HepG2 (cell line): Measurements from ENCODE around the gene SCAF11. TPM values are rescaled to one million over a fixed set of nuclear protein-coding genes. Genes with fewer than 3 reads are reported as not detected.

ENCODE experiments used
- BCL3 ChIP-seq: sonication (generic); formaldehyde crosslinking; IDR thresholded peaks from 2 replicates; pipeline ENCODE4 v1.5.1; 2020; ENCODE audit warnings: mild to moderate bottlenecking, missing genetic modification reagents, moderate library complexity
- BHLHE40 ChIP-seq: IDR thresholded peaks from 2 replicates; pipeline ENCODE4 v1.6.1; 2011; ENCODE audit warnings: low read length, improper control_type of control experiment
- GATAD2A ChIP-seq: IDR thresholded peaks from 2 replicates; pipeline ENCODE4 v1.6.1; 2016
- KDM5B ChIP-seq: sonication (generic); formaldehyde crosslinking; IDR thresholded peaks from 2 replicates; pipeline ENCODE4 v1.4.0; 2020; ENCODE audit warnings: missing genetic modification reagents, mild to moderate bottlenecking, borderline replicate concordance
- NFAT5 ChIP-seq: sonication (generic); formaldehyde crosslinking; IDR thresholded peaks from 2 replicates; pipeline ENCODE4 v1.4.0; 2020; ENCODE audit warnings: missing genetic modification reagents
- NFKBIZ ChIP-seq: IDR thresholded peaks from 2 replicates; pipeline ENCODE4 v1.6.1; 2018; ENCODE audit warnings: missing genetic modification reagents, missing compliant biosample characterization
- SAFB2 ChIP-seq: sonication (generic); formaldehyde crosslinking; IDR thresholded peaks from 2 replicates; pipeline ENCODE4 v1.5.1; 2020; ENCODE audit warnings: missing genetic modification reagents, low read depth, mild to moderate bottlenecking, borderline replicate concordance
- SRSF1 ChIP-seq: fragments of 200-400 bp; formaldehyde crosslinking; optimal IDR thresholded peaks from 2 replicates; pipeline ENCODE3; 2017; ENCODE audit warnings: mild to moderate bottlenecking, low read depth, low read length, moderate library complexity
- TOE1 ChIP-seq: sonication (generic); formaldehyde crosslinking; IDR thresholded peaks from 2 replicates; pipeline ENCODE4 v1.4.0; 2020; ENCODE audit warnings: mild to moderate bottlenecking, missing genetic modification reagents
- ZFX ChIP-seq: sonication (generic); formaldehyde crosslinking; IDR thresholded peaks from 2 replicates; pipeline ENCODE4 v1.4.0; 2020; ENCODE audit warnings: mild to moderate bottlenecking, low read depth, missing genetic modification reagents, moderate library complexity
- ZNF143 ChIP-seq: sonication (generic); formaldehyde crosslinking; IDR thresholded peaks from 2 replicates; pipeline ENCODE4 v1.4.0; 2020; ENCODE audit warnings: missing genetic modification reagents
- polyA plus RNA-seq, 8 experiments: library from polyadenylated mRNA; depleted of rRNA in 3 of 8; stranded (reverse) in 7 of 8; unstranded in 1 of 8; fragments of >200 nt; fragmentation: Illumina TruSeq in 4 of 8; extraction: Trizol in 4 of 8; gene quantifications; 2 replicates each; pipeline versions ENCODE4 v1.2.1 to v1.2.3, GENCODE V29; 2011 to 2016; ENCODE audit warnings: low read depth in 4 of 8, missing spikeins in 1 of 8, mixed read lengths in 1 of 8; ENCODE audit not compliant: insufficient read depth in 1 of 8
- total RNA-seq, 5 experiments: library from RNA; depleted of rRNA; stranded (reverse); fragments of >200 nt; fragmentation: Illumina TruSeq; extraction: Trizol; gene quantifications; 2 replicates each; pipeline ENCODE4 v1.2.3, GENCODE V29; 2016; ENCODE audit warnings: low read depth in 1 of 5
- TF ChIP-seq, protein P1 (sequence below): sonication (generic); formaldehyde crosslinking; IDR thresholded peaks from 2 replicates; pipeline ENCODE4 v1.4.0; 2020; ENCODE audit warnings: mild to moderate bottlenecking, missing genetic modification reagents
- TF ChIP-seq, protein P2 (sequence below), 2 experiments: fragments of 450-650 bp in 1 of 2; sonication (generic) in 1 of 2; formaldehyde crosslinking; IDR thresholded peaks; 2 replicates each; pipeline versions ENCODE4 v1.5.0 to v1.8.0; 2020 to 2022; ENCODE audit warnings: mild to moderate bottlenecking in 1 of 2, missing genetic modification reagents in 1 of 2
- TF ChIP-seq, protein P3 (sequence below): sonication (generic); formaldehyde crosslinking; IDR thresholded peaks from 2 replicates; pipeline ENCODE4 v1.8.1; 2023; ENCODE audit warnings: mild to moderate bottlenecking, moderate library complexity, missing genetic modification reagents
- TF ChIP-seq, protein P4 (sequence below): IDR thresholded peaks from 2 replicates; pipeline ENCODE4 v1.6.1; 2012; ENCODE audit warnings: low read depth, low read length, improper control_type of control experiment

The SCAF11 gene
- total and polyA plus RNA-seq, 2 of the 13 experiments (the other 11 are each of a cell fraction or from before 2014, with no cell fraction given), result 26.9 to 38.3 TPM

DNA sequence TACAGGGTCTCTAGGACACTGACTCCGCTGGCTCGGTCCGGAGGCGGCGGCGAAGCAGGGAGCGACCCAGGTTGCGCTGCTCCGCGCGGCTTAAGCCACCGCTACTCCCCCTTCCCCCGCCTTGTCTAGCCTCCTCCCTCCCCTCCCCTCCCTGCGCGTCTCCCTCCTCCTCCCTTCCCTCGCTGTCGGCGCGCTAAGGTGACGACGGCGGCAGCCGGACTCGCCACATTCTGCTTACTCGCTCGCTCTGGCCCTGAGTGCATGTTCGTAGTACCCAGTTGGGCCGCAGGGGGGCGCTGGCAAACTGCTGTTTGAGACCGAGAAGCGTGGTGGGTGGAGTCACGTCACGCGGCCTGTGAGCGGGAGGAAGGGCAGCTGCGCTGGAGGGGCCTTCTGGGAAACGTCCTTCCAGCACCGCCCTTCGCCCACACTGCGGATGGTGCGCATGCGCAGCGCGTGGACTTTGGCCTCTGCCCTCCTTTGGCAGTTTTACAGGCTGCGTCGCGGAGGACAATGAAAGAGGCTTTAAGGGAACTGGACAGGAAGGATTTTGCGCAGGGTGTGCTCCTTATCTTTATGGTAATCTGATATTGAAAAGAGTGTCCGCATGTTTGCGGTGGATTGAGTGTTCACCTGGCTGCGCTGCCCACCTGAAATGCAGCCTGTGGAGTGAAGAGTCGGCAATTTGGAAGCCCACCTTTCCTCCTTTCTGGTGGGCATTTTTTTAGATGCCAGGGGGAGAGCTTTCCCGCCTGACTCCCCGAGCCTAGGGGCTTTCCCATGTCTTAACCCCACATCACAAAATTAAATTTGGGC is at the start of gene SCAF11 (continued):
- TF ChIP-seq KDM5B (CRISPR knock-in tag) (peak; percentile 87; the same call in 1 of the 2 replicates), ZFX (CRISPR knock-in tag) (peak; percentile 27), NFKBIZ (CRISPR knock-in tag) (0 out of 2 replicates have a peak, but pooled peaks have one; percentile 63), SAFB2 (CRISPR knock-in tag) (peak; percentile 85; the same call in 1 of the 2 replicates), BHLHE40 (peak; percentile 91), TOE1 (CRISPR knock-in tag) (0 out of 2 replicates have a peak, but pooled peaks have one; percentile 4), BCL3 (CRISPR knock-in tag) (peak; percentile 94; the same call in 1 of the 2 replicates), ZNF143 (CRISPR knock-in tag) (peak; percentile 88), SRSF1 (peak; percentile 53), GATAD2A (CRISPR knock-in tag) (peak; percentile 80), NFAT5 (CRISPR knock-in tag) (no peak; the same call in 1 of the 2 replicates)
- TF ChIP-seq, protein P1, sequence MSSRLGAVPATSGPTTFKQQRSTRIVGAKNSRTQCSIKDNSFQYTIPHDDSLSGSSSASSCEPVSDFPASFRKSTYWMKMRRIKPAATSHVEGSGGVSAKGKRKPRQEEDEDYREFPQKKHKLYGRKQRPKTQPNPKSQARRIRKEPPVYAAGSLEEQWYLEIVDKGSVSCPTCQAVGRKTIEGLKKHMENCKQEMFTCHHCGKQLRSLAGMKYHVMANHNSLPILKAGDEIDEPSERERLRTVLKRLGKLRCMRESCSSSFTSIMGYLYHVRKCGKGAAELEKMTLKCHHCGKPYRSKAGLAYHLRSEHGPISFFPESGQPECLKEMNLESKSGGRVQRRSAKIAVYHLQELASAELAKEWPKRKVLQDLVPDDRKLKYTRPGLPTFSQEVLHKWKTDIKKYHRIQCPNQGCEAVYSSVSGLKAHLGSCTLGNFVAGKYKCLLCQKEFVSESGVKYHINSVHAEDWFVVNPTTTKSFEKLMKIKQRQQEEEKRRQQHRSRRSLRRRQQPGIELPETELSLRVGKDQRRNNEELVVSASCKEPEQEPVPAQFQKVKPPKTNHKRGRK (CRISPR knock-in tag), result no peak; the same call in 1 of the 2 replicates
- TF ChIP-seq, protein P2, sequence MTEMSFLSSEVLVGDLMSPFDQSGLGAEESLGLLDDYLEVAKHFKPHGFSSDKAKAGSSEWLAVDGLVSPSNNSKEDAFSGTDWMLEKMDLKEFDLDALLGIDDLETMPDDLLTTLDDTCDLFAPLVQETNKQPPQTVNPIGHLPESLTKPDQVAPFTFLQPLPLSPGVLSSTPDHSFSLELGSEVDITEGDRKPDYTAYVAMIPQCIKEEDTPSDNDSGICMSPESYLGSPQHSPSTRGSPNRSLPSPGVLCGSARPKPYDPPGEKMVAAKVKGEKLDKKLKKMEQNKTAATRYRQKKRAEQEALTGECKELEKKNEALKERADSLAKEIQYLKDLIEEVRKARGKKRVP (CRISPR knock-in tag; IDR thresholded peaks at IDR 0.05), result peak in 1 of 2 experiments; percentile 86; a peak in 2 of 4 replicates
- TF ChIP-seq, protein P3, sequence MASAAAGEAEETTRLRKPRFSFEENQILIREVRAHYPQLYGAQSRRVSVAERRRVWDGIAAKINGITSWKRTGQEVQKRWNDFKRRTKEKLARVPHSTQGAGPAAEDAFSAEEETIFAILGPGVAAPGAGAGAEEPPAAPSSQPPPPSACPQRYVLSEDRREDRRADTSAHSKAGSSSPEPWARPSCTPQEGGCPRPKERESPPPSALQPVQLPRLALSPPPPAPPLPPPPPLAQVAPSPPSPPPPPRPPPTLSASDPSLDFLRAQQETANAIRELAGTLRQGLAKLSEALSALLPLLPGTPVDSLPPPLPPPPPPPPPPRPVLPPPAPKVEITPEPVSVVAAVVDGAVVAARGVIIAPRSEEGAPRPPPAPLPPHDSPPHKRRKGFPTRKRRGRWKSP, result peak; percentile 94; the same call in 1 of the 2 replicates
- TF ChIP-seq, protein P4, sequence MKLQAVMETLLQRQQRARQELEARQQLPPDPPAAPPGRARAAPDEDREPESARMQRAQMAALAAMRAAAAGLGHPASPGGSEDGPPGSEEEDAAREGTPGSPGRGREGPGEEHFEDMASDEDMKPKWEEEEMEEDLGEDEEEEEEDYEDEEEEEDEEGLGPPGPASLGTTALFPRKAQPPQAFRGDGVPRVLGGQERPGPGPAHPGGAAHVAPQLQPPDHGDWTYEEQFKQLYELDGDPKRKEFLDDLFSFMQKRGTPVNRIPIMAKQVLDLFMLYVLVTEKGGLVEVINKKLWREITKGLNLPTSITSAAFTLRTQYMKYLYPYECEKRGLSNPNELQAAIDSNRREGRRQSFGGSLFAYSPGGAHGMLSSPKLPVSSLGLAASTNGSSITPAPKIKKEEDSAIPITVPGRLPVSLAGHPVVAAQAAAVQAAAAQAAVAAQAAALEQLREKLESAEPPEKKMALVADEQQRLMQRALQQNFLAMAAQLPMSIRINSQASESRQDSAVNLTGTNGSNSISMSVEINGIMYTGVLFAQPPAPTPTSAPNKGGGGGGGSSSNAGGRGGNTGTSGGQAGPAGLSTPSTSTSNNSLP, result peak; percentile 56
